GM20000 (cell line): Measurements from ENCODE around the gene ADGRB3.

Experiments used
- DNase-seq: peaks from one replicate; pipeline ENCODE4 v3.0.0; 2012; ENCODE audit warnings: low spot score
- TF ChIP-seq, protein P1 (sequence below): IDR thresholded peaks from 2 replicates; pipeline ENCODE4 v1.5.1; 2012; ENCODE audit warnings: mild to moderate bottlenecking, control low read depth; ENCODE audit errors: extremely low read depth, missing control alignments

Gene ADGRB3

GRCh38 chr6:68716620-68717019, 81.5 kb downstream of the ADGRB3 start:
- no peak for DNase-seq
- TF ChIP-seq, protein P1, sequence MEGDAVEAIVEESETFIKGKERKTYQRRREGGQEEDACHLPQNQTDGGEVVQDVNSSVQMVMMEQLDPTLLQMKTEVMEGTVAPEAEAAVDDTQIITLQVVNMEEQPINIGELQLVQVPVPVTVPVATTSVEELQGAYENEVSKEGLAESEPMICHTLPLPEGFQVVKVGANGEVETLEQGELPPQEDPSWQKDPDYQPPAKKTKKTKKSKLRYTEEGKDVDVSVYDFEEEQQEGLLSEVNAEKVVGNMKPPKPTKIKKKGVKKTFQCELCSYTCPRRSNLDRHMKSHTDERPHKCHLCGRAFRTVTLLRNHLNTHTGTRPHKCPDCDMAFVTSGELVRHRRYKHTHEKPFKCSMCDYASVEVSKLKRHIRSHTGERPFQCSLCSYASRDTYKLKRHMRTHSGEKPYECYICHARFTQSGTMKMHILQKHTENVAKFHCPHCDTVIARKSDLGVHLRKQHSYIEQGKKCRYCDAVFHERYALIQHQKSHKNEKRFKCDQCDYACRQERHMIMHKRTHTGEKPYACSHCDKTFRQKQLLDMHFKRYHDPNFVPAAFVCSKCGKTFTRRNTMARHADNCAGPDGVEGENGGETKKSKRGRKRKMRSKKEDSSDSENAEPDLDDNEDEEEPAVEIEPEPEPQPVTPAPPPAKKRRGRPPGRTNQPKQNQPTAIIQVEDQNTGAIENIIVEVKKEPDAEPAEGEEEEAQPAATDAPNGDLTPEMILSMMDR: no peak

DNA sequence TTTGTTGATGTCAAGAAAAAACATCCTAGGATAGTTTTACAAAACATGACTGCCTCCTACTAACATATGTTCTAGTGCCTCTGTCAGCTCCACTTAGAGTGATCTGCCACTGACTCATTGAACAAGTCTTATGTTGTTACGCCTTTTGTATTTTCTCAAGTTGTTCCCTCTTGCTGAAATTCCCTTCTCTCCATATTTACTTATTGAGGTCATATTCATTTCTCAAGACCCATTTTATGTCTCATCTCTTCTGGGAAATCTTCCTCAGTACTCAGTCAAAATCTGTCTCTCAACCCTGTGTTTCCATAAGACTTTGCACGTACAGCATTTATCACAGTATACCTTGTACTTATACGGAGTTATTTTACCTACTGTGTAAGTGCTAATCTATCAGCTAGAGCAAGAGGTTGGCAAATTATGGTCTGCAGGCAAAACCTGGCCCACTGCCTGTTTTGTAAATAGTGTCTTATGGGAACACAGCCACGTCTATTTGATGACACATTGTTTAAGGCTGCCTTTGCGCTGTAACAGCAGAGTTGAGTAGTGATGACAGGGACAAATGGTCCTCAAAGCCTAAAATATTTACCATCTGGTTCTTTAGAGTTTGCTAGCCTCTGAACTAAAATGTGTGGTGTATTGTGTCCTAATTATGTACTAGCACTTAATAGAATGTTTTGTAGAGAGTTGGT, 83.4 kb downstream of the ADGRB3 start:
- TF ChIP-seq, protein P1: no peak
- DNase-seq: no peak

- no peak for DNase-seq
- TF ChIP-seq, protein P1: no peak
Measured at GRCh38 chr6:68719761-68720160, 84.7 kb downstream of the ADGRB3 start.

DNA sequence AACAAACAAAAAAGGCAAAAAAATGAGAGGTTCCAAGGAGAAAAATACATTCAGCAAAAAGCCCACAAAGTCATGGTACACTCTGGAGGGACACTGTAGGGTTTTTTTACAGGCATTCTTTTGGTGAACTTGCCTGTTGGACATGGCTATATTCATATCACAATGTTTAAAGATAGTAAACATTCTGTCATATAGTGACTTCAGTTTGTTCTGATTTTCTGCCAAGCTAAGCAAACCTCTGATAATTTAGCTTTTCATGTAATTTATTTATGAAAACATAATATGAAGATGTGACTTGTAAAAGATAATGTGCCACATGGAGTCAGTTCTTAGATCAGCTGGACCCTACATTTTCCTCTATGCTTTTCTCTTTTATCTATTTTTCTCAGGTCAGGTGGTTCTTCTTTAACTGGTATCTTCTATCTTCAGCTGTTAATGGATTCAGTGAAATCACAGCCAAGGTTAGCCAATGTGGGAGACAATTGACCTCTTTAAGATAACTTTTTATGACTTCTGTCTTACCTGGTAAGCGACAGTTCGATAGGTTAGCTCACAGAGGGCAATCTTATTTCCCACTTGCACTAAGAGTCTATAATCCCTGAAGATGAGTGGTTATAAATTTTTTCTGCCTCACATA, 87.9 kb downstream of the ADGRB3 start:
- DNase-seq: no peak
- TF ChIP-seq, protein P1: no peak

- TF ChIP-seq, protein P1: no peak
- DNase-seq: no peak
Measured at GRCh38 chr6:68724060-68724459, 89.0 kb downstream of the ADGRB3 start.

- DNase-seq: no peak
- TF ChIP-seq, protein P1: no peak
Measured at GRCh38 chr6:68726337-68726736, 91.3 kb downstream of the ADGRB3 start.

- no peak for DNase-seq
Measured at GRCh38 chr6:68726992-68727391, 91.9 kb downstream of the ADGRB3 start.

More at GRCh38 chr6:68726992-68727391, 91.9 kb downstream of the ADGRB3 start:
- TF ChIP-seq, protein P1: no peak
